AG09309 (cell line): ENCODE data around the gene CCDC73.
"Not testable (repeated sequence)": the region's sequence is repeated elsewhere in the genome, so short reads cannot be mapped to it uniquely, and the experiment has no call there.

ENCODE experiments used
- DNase-seq: peaks from one replicate; pipeline ENCODE4 v3.0.0-alpha.2; 2010; ENCODE audit warnings: low read depth
- H3K4me3 ChIP-seq: 2 replicates; pipeline ENCODE4 v1.5.1; 2011; ENCODE audit warnings: mild to moderate bottlenecking, low read depth, low read length, moderate library complexity; ENCODE audit not compliant: control insufficient read depth
- TF ChIP-seq, protein P1 (sequence below): IDR thresholded peaks from 2 replicates; pipeline ENCODE4 v1.5.1; 2011; ENCODE audit warnings: mild to moderate bottlenecking, low read depth, low read length, inconsistent platforms; ENCODE audit not compliant: insufficient read depth, control insufficient read depth; ENCODE audit errors: missing control alignments

CCDC73 gene

GRCh38 chr11:32774081-32774480, 20.4 kb downstream of the CCDC73 start:
- no peak for DNase-seq
- H3K4me3 ChIP-seq = no peak overlapping the region
- TF ChIP-seq, protein P1, sequence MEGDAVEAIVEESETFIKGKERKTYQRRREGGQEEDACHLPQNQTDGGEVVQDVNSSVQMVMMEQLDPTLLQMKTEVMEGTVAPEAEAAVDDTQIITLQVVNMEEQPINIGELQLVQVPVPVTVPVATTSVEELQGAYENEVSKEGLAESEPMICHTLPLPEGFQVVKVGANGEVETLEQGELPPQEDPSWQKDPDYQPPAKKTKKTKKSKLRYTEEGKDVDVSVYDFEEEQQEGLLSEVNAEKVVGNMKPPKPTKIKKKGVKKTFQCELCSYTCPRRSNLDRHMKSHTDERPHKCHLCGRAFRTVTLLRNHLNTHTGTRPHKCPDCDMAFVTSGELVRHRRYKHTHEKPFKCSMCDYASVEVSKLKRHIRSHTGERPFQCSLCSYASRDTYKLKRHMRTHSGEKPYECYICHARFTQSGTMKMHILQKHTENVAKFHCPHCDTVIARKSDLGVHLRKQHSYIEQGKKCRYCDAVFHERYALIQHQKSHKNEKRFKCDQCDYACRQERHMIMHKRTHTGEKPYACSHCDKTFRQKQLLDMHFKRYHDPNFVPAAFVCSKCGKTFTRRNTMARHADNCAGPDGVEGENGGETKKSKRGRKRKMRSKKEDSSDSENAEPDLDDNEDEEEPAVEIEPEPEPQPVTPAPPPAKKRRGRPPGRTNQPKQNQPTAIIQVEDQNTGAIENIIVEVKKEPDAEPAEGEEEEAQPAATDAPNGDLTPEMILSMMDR = no peak

- TF ChIP-seq, protein P1 = no peak
- no peak for DNase-seq
Measured at GRCh38 chr11:32772731-32773130, 21.7 kb downstream of the CCDC73 start.

GRCh38 chr11:32761774-32762173, 32.7 kb downstream of the CCDC73 start:
- DNase-seq, H3K4me3 ChIP-seq: not testable (repeated sequence)

More at GRCh38 chr11:32772731-32773130, 21.7 kb downstream of the CCDC73 start:
- H3K4me3 ChIP-seq = no peak overlapping the region

DNA sequence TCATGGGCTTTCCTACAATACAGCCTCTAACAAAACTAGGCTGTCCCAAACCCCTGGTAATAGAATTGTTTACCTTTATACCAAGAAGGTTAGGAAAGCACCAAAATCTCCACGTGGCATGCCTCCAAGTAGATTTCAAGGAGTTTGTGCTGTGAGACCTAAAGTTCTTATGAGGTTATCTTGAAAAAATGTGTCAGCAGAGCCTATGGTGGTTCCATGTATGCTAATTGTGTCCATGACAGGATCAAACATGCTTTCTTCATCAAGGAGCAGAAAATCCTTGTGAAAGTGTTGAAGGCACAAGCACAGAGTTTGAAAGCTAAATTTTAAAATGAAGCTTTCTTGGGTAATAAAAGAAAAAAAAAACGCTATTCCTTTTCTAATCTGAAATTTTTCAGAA, 36.2 kb downstream of the CCDC73 start:
- TF ChIP-seq, protein P1 = no peak
- no peak overlapping the region for H3K4me3 ChIP-seq
- DNase-seq = no peak

DNA sequence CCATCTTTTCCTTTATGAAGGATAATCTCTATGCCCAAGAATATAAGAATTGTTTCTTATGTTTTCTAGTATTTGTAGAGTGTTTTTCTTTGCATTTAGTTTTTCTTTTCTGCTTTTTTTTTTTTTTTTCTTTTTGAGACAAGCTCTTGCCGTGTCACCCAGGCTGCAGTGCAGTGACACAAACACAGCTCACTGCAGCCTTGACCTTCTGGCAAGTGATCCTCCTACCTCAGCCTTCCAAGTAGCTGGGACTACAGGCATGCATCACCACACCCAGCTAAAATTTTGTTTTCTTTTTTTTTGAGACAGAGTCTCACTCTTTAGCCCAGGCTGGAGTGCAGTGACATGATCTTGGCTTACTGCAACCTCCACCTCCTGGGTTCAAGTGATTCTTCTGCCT, 41.3 kb downstream of the CCDC73 start:
- DNase-seq, H3K4me3 ChIP-seq: not testable (repeated sequence)

- no peak for DNase-seq
- TF ChIP-seq, protein P1 = no peak
- no peak overlapping the region for H3K4me3 ChIP-seq
Measured at GRCh38 chr11:32752001-32752400, 42.5 kb downstream of the CCDC73 start.

DNA sequence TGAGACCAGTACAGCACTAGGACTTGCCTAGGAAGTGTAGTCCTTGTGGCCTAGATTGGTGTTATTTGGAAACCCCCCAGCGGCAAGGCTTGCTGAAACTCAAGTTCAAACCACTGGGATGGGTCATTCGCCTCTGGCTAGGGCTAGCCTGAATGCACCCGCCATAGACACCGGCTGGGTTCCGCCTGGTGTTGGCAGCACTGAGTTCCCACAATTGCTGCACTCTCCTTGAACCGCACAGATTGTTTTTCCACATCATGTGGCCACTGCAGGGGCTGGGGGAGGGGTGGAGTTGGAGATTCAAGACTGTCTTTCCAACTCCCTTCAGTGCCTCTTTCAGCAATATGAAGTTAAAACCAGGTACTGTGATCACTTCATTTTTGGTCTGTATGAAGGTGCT, 43.1 kb downstream of the CCDC73 start:
- no peak overlapping the region for H3K4me3 ChIP-seq
- TF ChIP-seq, protein P1 = no peak
- no peak for DNase-seq

- TF ChIP-seq, protein P1 = no peak
Measured at GRCh38 chr11:32729976-32730375, 64.5 kb downstream of the CCDC73 start.

More at GRCh38 chr11:32729976-32730375, 64.5 kb downstream of the CCDC73 start:
- H3K4me3 ChIP-seq = no peak overlapping the region
- no peak for DNase-seq
